ENCODE measurements around the gene KRT82.

KRT82 gene

DNA sequence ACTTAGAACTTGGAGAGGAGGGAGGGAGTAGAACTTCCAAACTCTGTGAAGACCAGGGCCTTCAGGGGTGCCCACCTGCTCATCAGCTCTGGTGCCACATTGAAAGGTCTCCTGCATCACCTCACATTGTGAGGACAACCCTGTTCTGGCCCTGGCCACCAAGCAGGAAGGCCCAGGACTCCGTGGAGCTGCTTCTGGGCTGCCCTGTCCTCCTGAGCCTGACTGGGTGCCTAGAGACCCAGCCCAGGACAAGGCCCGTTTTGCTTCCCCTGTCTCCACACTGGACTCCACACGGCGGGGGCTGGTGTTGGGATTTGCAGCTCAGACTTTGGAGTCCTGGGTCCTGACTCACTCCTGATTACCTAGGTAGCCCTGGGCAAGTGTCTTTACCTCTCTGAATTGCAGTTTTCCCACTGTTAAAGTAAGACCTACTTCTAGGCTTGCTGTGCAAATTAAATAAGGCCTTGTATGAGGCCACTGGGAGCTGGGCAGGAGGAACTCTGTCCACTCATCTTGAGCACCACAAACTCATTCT is 12.5 kb upstream of the KRT82 start:
- TF ChIP-seq CTCF (conservative IDR thresholded peaks at IDR 0.05; ENCODE audit: control insufficient read depth, insufficient read depth, low read depth, low read length), result no peak
- H3K4me3 ChIP-seq (ENCODE audit: control insufficient read depth, low read depth, low read length), result no peak overlapping the region
- DNase-seq (ENCODE audit: low read depth), result no peak

GRCh38 chr12:52417740-52418139 is 11.6 kb upstream of the KRT82 start:
- TF ChIP-seq CTCF (conservative IDR thresholded peaks at IDR 0.05; ENCODE audit: control insufficient read depth, insufficient read depth, low read depth, low read length), result no peak
- DNase-seq (ENCODE audit: low read depth), result no peak
- no peak overlapping the region for H3K4me3 ChIP-seq (ENCODE audit: control insufficient read depth, low read depth, low read length)

DNA sequence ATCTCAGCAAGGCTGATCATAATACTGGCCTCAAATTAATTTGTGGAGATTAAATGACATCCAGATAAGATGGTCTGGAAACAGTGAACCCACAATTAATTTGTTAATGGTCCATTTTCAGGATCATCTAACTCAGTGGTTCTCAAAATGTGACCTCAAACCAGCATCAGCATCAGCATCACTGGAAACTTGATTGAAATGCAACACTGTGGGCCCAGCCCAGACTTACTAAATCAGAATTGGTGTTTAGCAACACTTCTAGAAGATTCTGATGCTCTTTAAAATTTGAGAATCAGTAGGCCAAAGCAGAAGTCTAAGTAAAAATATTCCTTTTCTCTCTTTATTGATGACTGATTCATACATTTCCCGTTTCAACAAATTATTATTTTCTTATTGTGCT is 10.7 kb upstream of the KRT82 start:
- TF ChIP-seq CTCF (conservative IDR thresholded peaks at IDR 0.05; ENCODE audit: control insufficient read depth, insufficient read depth, low read depth, low read length), result no peak
- no peak for DNase-seq (ENCODE audit: low read depth)
- H3K4me3 ChIP-seq (ENCODE audit: control insufficient read depth, low read depth, low read length), result no peak overlapping the region

DNA sequence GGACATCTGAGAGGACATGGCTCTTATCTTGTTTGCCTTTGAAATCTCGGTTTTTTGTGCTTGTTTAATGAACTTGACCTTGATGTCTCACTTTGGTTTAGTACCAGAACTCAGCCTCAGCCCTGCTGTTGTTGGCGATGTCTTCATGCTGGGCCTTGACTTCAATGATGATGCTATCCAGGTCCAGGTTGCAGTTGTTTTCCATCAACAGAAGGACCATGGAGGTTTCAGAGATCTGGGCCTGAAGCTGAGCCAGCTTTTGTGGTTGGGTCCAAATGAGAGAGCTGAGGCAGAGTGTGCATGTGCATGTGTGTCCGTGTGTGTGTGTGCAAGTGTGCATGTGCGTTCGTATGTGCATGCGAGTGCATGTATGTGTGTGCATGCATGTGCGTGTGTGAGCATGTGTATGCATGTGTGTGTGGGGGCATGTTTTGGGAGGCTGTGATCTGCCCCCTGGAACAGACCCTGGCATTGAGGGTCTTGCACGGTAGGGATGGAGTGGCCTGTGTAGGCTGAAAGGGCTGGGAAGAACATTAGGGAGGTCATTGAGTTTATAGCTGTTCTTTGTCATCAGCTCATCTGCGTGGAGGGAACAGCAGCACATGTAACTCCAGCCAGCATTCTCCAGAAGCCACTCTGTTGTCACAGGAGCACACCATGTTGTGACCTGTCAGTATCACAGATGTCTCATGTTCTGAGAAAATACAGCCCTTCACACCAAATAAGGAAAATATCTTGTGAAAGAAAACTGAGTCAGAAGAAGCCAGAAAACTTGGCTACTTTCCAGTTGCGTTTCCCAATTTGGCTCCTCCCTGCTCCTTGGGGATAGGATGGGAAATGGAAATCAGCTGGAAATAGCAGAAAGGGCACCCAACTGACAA is 10.0 kb upstream of the KRT82 start:
- peak; percentile 98 for DNase-seq (ENCODE audit: low read depth)
- H3K4me3 ChIP-seq (ENCODE audit: control insufficient read depth, low read depth, low read length), result no peak overlapping the region
- no peak for TF ChIP-seq CTCF (conservative IDR thresholded peaks at IDR 0.05; ENCODE audit: control insufficient read depth, insufficient read depth, low read depth, low read length)

DNA sequence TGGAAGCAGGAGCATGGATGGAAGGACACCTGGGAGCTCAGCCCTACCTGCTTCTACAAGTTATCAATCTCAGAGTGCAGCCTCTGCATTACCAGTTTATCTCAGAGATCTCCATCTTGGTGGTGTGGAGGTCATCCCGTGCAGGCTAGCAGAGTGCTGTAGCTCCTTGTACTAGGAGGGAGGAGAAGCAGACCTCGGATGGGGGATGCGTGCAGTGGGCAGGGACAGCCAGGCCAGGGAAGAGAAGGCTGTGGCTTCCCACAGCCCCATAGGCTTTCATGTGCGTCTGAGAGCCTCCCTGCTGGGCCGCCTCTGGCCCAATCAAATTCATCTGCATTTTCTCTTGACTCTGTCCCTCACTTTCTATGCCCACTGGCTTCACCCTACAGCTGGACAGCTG is 8.8 kb upstream of the KRT82 start:
- no peak for TF ChIP-seq CTCF (conservative IDR thresholded peaks at IDR 0.05; ENCODE audit: control insufficient read depth, insufficient read depth, low read depth, low read length)
- no peak overlapping the region for H3K4me3 ChIP-seq (ENCODE audit: control insufficient read depth, low read depth, low read length)
- no peak for DNase-seq (ENCODE audit: low read depth)

GRCh38 chr12:52413782-52414345 is 7.7 kb upstream of the KRT82 start:
- no peak for DNase-seq (ENCODE audit: low read depth)
- no peak overlapping the region for H3K4me3 ChIP-seq (ENCODE audit: control insufficient read depth, low read depth, low read length)
- TF ChIP-seq CTCF (conservative IDR thresholded peaks at IDR 0.05; ENCODE audit: control insufficient read depth, insufficient read depth, low read depth, low read length), result no peak

Measured in fibroblast of mammary gland (primary cell).